NOMO-1 treated with DMSO at 0.1 percent for 48 hours (cell line): ENCODE results near the gene ECM1.
A peak's percentile ranks its signal among the peaks of the same experiment; 100 is the strongest.

ENCODE experiments used
- DNase-seq: peaks from one replicate; lab custom pipeline; 2025; ENCODE audit not compliant: unreplicated experiment; lab: John Stamatoyannopoulos, UW

Gene ECM1

GRCh38 chr1:150557065-150557600, 49.2 kb downstream of the ECM1 start:
- DNase-seq, result no peak

DNA sequence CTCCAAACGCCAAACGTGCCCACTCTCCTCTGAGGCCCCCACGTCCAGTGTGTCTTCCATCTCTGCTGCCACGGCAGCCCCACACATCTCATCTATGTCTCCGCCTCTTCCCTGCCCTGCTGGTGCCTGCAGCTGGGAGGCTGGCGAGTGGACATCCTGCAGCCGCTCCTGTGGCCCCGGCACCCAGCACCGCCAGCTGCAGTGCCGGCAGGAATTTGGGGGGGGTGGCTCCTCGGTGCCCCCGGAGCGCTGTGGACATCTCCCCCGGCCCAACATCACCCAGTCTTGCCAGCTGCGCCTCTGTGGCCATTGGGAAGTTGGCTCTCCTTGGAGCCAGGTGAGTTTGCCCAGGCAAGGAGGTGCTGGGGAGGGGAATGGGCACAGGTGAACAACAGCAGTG, 49.9 kb downstream of the ECM1 start:
- no peak for DNase-seq

DNA sequence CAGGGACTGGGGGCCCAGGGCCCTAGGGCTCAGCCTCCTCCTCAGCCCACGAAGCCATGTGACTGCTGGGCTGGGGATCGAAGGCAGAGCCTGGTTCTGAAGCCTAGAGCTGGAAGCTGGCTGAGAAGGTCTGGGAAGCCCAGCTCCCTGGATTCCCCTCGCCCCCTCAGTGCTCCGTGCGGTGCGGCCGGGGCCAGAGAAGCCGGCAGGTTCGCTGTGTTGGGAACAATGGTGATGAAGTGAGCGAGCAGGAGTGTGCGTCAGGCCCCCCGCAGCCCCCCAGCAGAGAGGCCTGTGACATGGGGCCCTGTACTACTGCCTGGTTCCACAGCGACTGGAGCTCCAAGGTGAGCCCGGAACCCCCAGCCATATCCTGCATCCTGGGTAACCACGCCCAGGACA, 50.4 kb downstream of the ECM1 start:
- DNase-seq, result no peak

- no peak for DNase-seq
Observed at GRCh38 chr1:150558761-150559655, 51.1 kb downstream of the ECM1 start.

DNA sequence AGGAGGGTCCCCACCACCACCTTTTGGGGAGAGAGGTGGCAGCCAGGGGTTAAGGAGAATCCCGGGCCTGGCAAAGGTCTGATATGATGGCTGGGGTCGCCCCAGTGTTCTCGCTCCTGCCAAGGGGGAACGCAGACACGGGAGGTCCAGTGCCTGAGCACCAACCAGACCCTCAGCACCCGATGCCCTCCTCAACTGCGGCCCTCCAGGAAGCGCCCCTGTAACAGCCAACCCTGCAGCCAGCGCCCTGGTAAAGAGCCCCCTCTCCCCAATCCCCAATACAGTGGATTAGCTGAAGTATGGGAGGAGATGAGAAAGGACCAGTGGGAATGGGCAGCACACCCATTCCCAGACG, 51.7 kb downstream of the ECM1 start:
- DNase-seq, result no peak

DNA sequence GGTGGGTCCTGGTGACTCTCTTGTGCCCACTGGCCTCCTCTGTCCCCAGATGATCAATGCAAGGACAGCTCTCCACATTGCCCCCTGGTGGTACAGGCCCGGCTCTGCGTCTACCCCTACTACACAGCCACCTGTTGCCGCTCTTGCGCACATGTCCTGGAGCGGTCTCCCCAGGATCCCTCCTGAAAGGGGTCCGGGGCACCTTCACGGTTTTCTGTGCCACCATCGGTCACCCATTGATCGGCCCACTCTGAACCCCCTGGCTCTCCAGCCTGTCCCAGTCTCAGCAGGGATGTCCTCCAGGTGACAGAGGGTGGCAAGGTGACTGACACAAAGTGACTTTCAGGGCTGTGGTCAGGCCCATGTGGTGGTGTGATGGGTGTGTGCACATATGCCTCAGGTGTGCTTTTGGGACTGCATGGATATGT, 52.1 kb downstream of the ECM1 start:
- peak; percentile 62 for DNase-seq

DNA sequence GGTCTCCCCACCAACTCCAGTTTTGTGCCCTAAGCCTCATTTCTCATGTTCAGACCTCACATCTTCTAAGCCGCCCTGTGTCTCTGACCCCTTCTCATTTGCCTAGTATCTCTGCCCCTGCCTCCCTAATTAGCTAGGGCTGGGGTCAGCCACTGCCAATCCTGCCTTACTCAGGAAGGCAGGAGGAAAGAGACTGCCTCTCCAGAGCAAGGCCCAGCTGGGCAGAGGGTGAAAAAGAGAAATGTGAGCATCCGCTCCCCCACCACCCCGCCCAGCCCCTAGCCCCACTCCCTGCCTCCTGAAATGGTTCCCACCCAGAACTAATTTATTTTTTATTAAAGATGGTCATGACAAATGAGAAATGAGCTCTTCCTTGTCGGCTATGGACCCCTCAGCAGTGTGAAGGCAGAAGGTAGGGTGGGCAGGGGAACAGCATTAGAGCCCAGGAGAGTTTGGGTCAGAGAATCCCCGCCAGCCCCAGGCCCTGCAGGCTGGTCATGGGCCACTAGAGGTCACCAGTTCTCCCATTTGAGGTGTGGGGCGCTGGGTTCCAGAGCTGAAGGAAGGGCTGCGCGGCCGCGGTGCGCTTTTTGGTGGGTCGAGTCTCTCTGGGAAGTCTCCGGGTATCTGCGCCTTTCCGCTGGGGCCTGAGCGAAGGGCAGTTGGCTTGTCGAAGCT, 52.8 kb downstream of the ECM1 start:
- DNase-seq, result peak; percentile 76

GRCh38 chr1:150561254-150561973, 53.5 kb downstream of the ECM1 start:
- no peak for DNase-seq

- DNase-seq, result peak; percentile 13
Observed at GRCh38 chr1:150561974-150562445, 54.1 kb downstream of the ECM1 start.

- DNase-seq, result no peak
Observed at GRCh38 chr1:150562446-150563339, 54.8 kb downstream of the ECM1 start.
